SK-N-SH treated with all-trans-retinoic acid at 6 μM for 48 hours (cell line): ENCODE measurements around the gene BOD1L1.

Experiments used
- ATAC-seq: fragments of 200-7000 bp; cut with Tn5 transposase; 3 replicates; pipeline ENCODE4 v1.9.1; 2020; ENCODE audit warnings: mild to moderate bottlenecking, moderate library complexity
- ARNTL ChIP-seq: fragments of 450-650 bp; formaldehyde crosslinking; IDR thresholded peaks from 2 replicates; pipeline ENCODE4 v1.5.0; 2020; ENCODE audit warnings: low read depth, mild to moderate bottlenecking, moderate library complexity, borderline replicate concordance
- BACH2 ChIP-seq: fragments of 250-450 bp; sonication (Bioruptor Pico); IDR thresholded peaks from 2 replicates; pipeline ENCODE4 v1.9.0; 2021; ENCODE audit warnings: mild to moderate bottlenecking, borderline replicate concordance
- CREB5 ChIP-seq: fragments of 250-450 bp; sonication (Bioruptor Pico); IDR thresholded peaks from 2 replicates; pipeline ENCODE4 v1.5.1; 2020; ENCODE audit warnings: low read depth, mild to moderate bottlenecking, moderate library complexity
- CSDC2 ChIP-seq: fragments of 250-450 bp; sonication (Bioruptor Pico); IDR thresholded peaks from 2 replicates; pipeline ENCODE4 v1.5.0; 2020; ENCODE audit warnings: mild to moderate bottlenecking, moderate library complexity
- CSRNP3 ChIP-seq: fragments of 250-450 bp; sonication (Bioruptor Pico); IDR thresholded peaks from 2 replicates; pipeline ENCODE4 v1.5.1; 2021; ENCODE audit warnings: mild to moderate bottlenecking, moderate library complexity
- ESRRG ChIP-seq: fragments of 250-450 bp; sonication (Bioruptor Pico); IDR thresholded peaks from 2 replicates; pipeline ENCODE4 v1.6.1; 2021; ENCODE audit warnings: mild to moderate bottlenecking
- GLIS3 ChIP-seq: fragments of 250-450 bp; sonication (Bioruptor Pico); IDR thresholded peaks from 2 replicates; pipeline ENCODE4 v1.5.0; 2020; ENCODE audit warnings: mild to moderate bottlenecking, moderate library complexity
- ISL1 ChIP-seq: fragments of 250-450 bp; sonication (Bioruptor Pico); IDR thresholded peaks from 2 replicates; pipeline ENCODE4 v2.1.2; 2022; ENCODE audit warnings: mild to moderate bottlenecking, moderate library complexity
- OSR1 ChIP-seq: fragments of 250-450 bp; sonication (Bioruptor Pico); IDR thresholded peaks from 2 replicates; pipeline ENCODE4 v1.8.0; 2022; ENCODE audit warnings: moderate library complexity, mild to moderate bottlenecking, inconsistent platforms
- PATZ1 ChIP-seq: fragments of 250-450 bp; sonication (Bioruptor Pico); IDR thresholded peaks from 2 replicates; pipeline ENCODE4 v1.8.0; 2020; ENCODE audit warnings: mild to moderate bottlenecking, moderate library complexity, borderline replicate concordance
- POU6F1 ChIP-seq: fragments of 250-450 bp; sonication (Bioruptor Pico); IDR thresholded peaks from 2 replicates; pipeline ENCODE4 v1.8.0; 2021; ENCODE audit warnings: low read depth, mild to moderate bottlenecking, moderate library complexity, borderline replicate concordance
- RARB ChIP-seq: fragments of 250-450 bp; sonication (Bioruptor Pico); IDR thresholded peaks from 2 replicates; pipeline ENCODE4 v1.8.0; 2021; ENCODE audit warnings: mild to moderate bottlenecking, moderate library complexity
- SNAI2 ChIP-seq: fragments of 250-450 bp; sonication (Bioruptor Pico); IDR thresholded peaks from 2 replicates; pipeline ENCODE4 v1.5.0; 2020; ENCODE audit warnings: mild to moderate bottlenecking, moderate library complexity
- TCF4 ChIP-seq: fragments of 250-450 bp; sonication (Bioruptor Pico); IDR thresholded peaks from 2 replicates; pipeline ENCODE4 v1.8.0; 2021; ENCODE audit warnings: mild to moderate bottlenecking, moderate library complexity, borderline replicate concordance
- TOX ChIP-seq: fragments of 250-450 bp; sonication (Bioruptor Pico); IDR thresholded peaks from 2 replicates; pipeline ENCODE4 v1.8.0; 2021; ENCODE audit warnings: mild to moderate bottlenecking, moderate library complexity, borderline replicate concordance
- TSHZ2 ChIP-seq: fragments of 250-450 bp; sonication (Bioruptor Pico); IDR thresholded peaks from 2 replicates; pipeline ENCODE4 v1.5.0; 2020; ENCODE audit warnings: mild to moderate bottlenecking, moderate library complexity
- ZFP3 ChIP-seq: fragments of 250-450 bp; sonication (Bioruptor Pico); IDR thresholded peaks from 2 replicates; pipeline ENCODE4 v1.5.0; 2020; ENCODE audit warnings: mild to moderate bottlenecking, moderate library complexity
- ZFP30 ChIP-seq: fragments of 450-650 bp; formaldehyde crosslinking; IDR thresholded peaks from 2 replicates; pipeline ENCODE4 v1.5.0; 2022; ENCODE audit warnings: mild to moderate bottlenecking, moderate library complexity
- ZNF565 ChIP-seq: fragments of 450-650 bp; formaldehyde crosslinking; conservative IDR thresholded peaks from 2 replicates; pipeline ENCODE4 v1.5.0; 2020; ENCODE audit warnings: low read depth, mild to moderate bottlenecking, moderate library complexity
- ZNF8 ChIP-seq: fragments of 450-650 bp; formaldehyde crosslinking; IDR thresholded peaks from 2 replicates; pipeline ENCODE4 v1.5.0; 2020; ENCODE audit warnings: mild to moderate bottlenecking, moderate library complexity

Gene BOD1L1

GRCh38 chr4:13527192-13527980 lies 100.1 kb downstream of the BOD1L1 start:
- no peak for TF ChIP-seq ESRRG (CRISPR knock-in tag)
- TF ChIP-seq SNAI2, result no peak
- TF ChIP-seq POU6F1 (CRISPR knock-in tag), result no peak
- no peak for TF ChIP-seq ISL1
- TF ChIP-seq RARB, result no peak
- no peak for TF ChIP-seq GLIS3
- TF ChIP-seq OSR1 (CRISPR knock-in tag), result no peak
- no peak for TF ChIP-seq CSDC2 (CRISPR knock-in tag)
- no peak for TF ChIP-seq ZFP30 (CRISPR knock-in tag)
- TF ChIP-seq BACH2, result no peak
- ATAC-seq, result no peak

GRCh38 chr4:13526658-13527057 lies 100.9 kb downstream of the BOD1L1 start:
- no peak for ATAC-seq
- TF ChIP-seq CSRNP3, result no peak
- no peak for TF ChIP-seq ZNF565 (CRISPR knock-in tag)
- TF ChIP-seq ZNF8 (CRISPR knock-in tag), result no peak
- TF ChIP-seq PATZ1, result no peak
- no peak for TF ChIP-seq POU6F1 (CRISPR knock-in tag)
- TF ChIP-seq ISL1, result no peak
- no peak for TF ChIP-seq CSDC2 (CRISPR knock-in tag)
- TF ChIP-seq TOX, result no peak
- no peak for TF ChIP-seq RARB
- TF ChIP-seq TCF4, result no peak
- no peak for TF ChIP-seq TSHZ2 (CRISPR knock-in tag)
- no peak for TF ChIP-seq ARNTL (CRISPR knock-in tag)
- TF ChIP-seq ZFP3 (CRISPR knock-in tag), result no peak
- TF ChIP-seq CREB5 (CRISPR knock-in tag), result no peak
- TF ChIP-seq, all 23 proteins: peak for 0
